ES-I3 (cell line): ENCODE data around the gene LHFPL3.

Source experiments
- H3K36me3 ChIP-seq: 2 replicates; pipeline ENCODE4 v1.6.1; 2013; ENCODE audit warnings: mild to moderate bottlenecking, low read length, control low read depth, moderate library complexity; ENCODE audit not compliant: insufficient read depth
- H3K4me1 ChIP-seq: 2 replicates; pipeline ENCODE4 v1.6.1; 2013; ENCODE audit warnings: mild to moderate bottlenecking, control low read depth, low read length; ENCODE audit not compliant: insufficient read depth
- H3K9ac ChIP-seq: 2 replicates; pipeline ENCODE4 v1.6.1; 2013; ENCODE audit warnings: low read depth, mild to moderate bottlenecking, low read length, moderate library complexity
- H3K9me3 ChIP-seq: 2 replicates; pipeline ENCODE4 v1.6.1; 2013; ENCODE audit warnings: mild to moderate bottlenecking, low read length, moderate library complexity; ENCODE audit not compliant: control insufficient read depth, insufficient read depth

LHFPL3 gene

GRCh38 chr7:104629408-104629807 is 301.0 kb downstream of the LHFPL3 start:
- H3K36me3 ChIP-seq = no peaks in the 10 kb centered on the region
- no peaks in the 10 kb centered on the region for H3K4me1 ChIP-seq
- no peaks in the 10 kb centered on the region for H3K9me3 ChIP-seq
- H3K9ac ChIP-seq = no peak overlapping the region

DNA sequence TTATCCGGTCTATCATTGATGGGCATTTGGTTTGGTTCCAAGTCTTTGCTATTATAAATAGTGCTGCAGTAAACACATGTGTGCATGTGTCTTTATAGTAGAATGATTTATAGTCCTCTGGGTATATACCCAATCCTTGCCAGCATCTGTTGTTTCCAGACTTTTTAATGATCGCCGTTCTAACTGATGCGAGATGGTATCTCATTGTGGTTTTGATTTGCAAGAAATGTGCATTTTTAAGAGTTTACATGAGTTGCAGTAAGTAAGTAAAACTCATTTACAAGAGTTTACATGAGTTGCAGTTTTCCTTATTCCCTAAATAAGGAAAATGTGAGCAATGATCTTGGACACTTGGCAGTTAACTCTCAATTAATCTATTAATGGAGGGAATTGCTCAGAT is 312.1 kb downstream of the LHFPL3 start:
- Histone ChIP-seq H3K9me3 (no peaks in the 10 kb centered on the region), H3K9ac (no peak overlapping the region), H3K36me3 (no peaks in the 10 kb centered on the region), H3K4me1 (no peaks in the 10 kb centered on the region)

DNA sequence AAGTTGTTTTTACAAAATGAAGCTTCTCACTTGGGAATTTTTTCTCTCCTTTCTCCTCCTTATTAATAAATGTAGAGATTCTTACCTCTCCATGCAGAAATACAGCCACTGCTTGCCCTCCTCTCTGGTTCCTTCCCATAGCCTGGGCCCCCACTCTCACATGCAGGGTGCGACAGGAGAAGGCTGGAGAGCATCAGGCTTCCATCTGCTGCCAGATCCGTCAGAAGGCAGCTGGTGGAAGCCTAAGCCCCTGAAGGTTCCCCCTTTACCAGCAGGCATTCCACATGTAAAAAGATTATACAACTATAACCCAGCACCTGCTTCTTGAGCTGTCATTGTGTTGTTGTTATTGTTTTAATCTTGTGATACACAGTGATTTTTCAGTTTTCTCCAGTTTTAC is 314.2 kb downstream of the LHFPL3 start:
- no peaks in the 10 kb centered on the region for H3K36me3 ChIP-seq
- no peak overlapping the region for H3K9ac ChIP-seq
- H3K9me3 ChIP-seq = no peaks in the 10 kb centered on the region
- no peaks in the 10 kb centered on the region for H3K4me1 ChIP-seq

DNA sequence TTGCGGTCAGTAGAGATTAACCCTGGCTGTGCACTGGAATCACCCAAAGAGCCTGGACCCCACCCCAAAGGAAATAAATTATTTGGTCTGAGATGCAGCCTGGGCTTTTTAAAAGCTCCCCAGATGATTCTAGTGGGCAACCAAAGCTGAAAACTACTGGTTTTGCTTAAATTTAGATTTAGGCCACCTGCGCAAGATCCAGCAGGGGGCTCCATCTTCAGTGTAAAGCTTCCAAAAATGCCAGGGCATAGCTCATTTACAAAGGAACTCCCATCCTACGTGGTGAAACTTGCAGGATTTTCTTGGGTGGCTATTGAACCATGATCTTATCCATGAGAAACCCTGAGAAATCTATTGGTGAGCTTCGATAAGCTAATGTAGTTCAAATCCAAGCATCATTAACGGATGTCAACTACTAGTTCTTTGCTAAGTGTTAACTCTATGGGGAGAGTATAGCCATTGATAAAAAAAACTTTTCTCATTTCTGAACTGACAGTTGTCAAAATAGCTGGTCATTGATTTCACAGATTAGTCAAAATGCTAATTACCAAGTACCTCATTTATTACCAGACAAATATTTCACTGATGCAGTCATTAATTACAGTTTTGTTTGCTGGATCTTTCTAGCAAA is 315.3 kb downstream of the LHFPL3 start:
- Histone ChIP-seq H3K36me3 (no peaks in the 10 kb centered on the region), H3K4me1 (no peaks in the 10 kb centered on the region), H3K9me3 (no peaks in the 10 kb centered on the region), H3K9ac (no peak overlapping the region)

- Histone ChIP-seq H3K9me3 (no peaks in the 10 kb centered on the region), H3K4me1 (no peaks in the 10 kb centered on the region), H3K9ac (no peak overlapping the region), H3K36me3 (no peaks in the 10 kb centered on the region)
These were observed 322.7 kb downstream of the LHFPL3 start for GRCh38 chr7:104650991-104651640.

DNA sequence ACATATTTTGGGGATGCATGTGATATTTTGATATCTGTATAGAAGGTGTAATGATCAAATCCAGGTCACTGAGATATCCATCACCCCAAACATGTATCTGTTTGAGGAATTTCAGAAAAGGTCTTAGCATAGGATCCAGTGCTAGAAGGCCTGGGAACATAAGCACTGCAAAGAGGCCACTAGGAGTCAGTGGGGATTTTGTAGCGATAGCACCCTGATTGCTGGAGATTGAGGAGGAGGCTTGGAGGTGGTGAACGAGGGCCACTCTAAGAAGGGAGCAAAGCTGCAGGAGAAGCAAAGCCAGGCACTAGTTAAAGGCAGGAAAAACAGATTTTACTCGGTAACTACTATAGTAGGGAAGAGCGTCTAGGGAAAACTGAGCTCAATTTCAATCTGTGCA is 324.0 kb downstream of the LHFPL3 start:
- Histone ChIP-seq H3K4me1 (no peaks in the 10 kb centered on the region), H3K9ac (no peak overlapping the region), H3K36me3 (no peaks in the 10 kb centered on the region), H3K9me3 (no peaks in the 10 kb centered on the region)

GRCh38 chr7:104652865-104653264 is 324.5 kb downstream of the LHFPL3 start:
- Histone ChIP-seq H3K36me3 (no peaks in the 10 kb centered on the region), H3K9ac (no peak overlapping the region), H3K4me1 (no peaks in the 10 kb centered on the region), H3K9me3 (no peaks in the 10 kb centered on the region)

GRCh38 chr7:104653825-104654401 is 325.5 kb downstream of the LHFPL3 start:
- no peaks in the 10 kb centered on the region for H3K4me1 ChIP-seq
- H3K36me3 ChIP-seq = no peaks in the 10 kb centered on the region
- H3K9me3 ChIP-seq = no peaks in the 10 kb centered on the region
- no peak overlapping the region for H3K9ac ChIP-seq

GRCh38 chr7:104655592-104655991 is 327.2 kb downstream of the LHFPL3 start:
- H3K36me3 ChIP-seq = no peaks in the 10 kb centered on the region
- H3K9me3 ChIP-seq = no peaks in the 10 kb centered on the region
- no peak overlapping the region for H3K9ac ChIP-seq

DNA sequence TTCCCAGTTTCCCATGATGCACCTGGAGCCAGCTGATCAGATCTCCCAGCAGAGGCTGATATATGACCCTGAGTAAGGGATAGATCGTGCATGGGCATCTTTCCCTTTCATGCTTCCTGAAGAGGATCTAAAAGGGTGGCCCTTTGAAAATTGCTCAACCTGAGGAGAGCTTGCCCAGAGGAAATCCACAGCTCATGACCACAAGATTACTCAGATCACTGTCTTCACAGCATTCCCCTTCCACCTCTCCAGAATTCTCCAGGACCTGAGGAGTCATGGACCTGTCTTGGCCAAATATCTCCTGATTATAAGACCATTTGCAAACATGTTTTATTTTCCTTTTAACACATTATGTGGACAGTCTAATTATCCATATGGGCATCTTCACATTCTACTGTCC is 328.1 kb downstream of the LHFPL3 start:
- H3K4me1 ChIP-seq = no peaks in the 10 kb centered on the region
- H3K9ac ChIP-seq = no peak overlapping the region
- H3K9me3 ChIP-seq = no peaks in the 10 kb centered on the region
- H3K36me3 ChIP-seq = no peaks in the 10 kb centered on the region

More at GRCh38 chr7:104655592-104655991, 327.2 kb downstream of the LHFPL3 start:
- H3K4me1 ChIP-seq = no peaks in the 10 kb centered on the region

GRCh38 chr7:104657134-104657533 is 328.7 kb downstream of the LHFPL3 start:
- Histone ChIP-seq H3K9ac (no peak overlapping the region), H3K9me3 (no peaks in the 10 kb centered on the region), H3K36me3 (no peaks in the 10 kb centered on the region), H3K4me1 (no peaks in the 10 kb centered on the region)

- Histone ChIP-seq H3K36me3 (no peaks in the 10 kb centered on the region), H3K4me1 (no peaks in the 10 kb centered on the region), H3K9ac (no peak overlapping the region), H3K9me3 (no peaks in the 10 kb centered on the region)
These were observed 333.2 kb downstream of the LHFPL3 start for GRCh38 chr7:104661575-104661974.

DNA sequence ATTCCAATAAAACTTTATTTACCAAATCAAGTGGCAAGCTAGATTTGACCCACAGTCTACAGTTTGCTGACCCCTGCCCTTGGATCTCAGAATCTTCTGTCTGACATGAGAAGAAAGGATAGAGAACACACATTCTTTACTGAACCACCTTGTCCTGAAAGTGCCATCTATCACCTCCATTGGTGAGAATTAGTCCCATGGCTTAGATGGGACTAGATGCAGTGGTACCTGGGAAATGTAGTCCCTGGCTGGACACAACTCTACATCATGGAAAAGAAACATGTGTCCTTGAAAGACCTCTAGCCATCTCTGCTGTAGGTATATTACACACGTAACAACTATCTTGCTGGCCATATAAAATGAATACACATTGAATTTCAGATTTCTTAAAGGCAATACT is 336.2 kb downstream of the LHFPL3 start:
- Histone ChIP-seq H3K4me1 (no peaks in the 10 kb centered on the region), H3K36me3 (no peaks in the 10 kb centered on the region), H3K9me3 (no peaks in the 10 kb centered on the region), H3K9ac (no peak overlapping the region)

DNA sequence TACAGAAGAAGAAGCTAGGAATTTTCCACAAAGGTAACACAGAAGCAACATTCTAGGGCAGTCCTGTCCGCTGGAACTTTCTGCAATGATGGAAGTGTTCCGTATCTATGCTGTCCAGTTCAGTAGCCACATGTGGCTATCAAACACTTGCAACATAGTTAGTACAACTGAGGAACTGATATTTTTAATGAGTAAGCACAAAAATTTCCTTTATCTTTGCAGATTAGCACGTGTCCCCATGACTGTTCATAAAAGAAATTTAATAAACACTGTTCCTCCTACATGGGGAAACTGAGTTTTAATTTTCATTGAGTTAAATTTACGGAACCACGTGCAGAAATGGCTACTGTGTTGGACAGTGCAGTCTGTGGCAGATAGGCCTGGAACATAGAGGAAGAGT is 349.2 kb downstream of the LHFPL3 start:
- no peaks in the 10 kb centered on the region for H3K36me3 ChIP-seq
- no peak overlapping the region for H3K9ac ChIP-seq
- no peaks in the 10 kb centered on the region for H3K9me3 ChIP-seq
- H3K4me1 ChIP-seq = no peaks in the 10 kb centered on the region

DNA sequence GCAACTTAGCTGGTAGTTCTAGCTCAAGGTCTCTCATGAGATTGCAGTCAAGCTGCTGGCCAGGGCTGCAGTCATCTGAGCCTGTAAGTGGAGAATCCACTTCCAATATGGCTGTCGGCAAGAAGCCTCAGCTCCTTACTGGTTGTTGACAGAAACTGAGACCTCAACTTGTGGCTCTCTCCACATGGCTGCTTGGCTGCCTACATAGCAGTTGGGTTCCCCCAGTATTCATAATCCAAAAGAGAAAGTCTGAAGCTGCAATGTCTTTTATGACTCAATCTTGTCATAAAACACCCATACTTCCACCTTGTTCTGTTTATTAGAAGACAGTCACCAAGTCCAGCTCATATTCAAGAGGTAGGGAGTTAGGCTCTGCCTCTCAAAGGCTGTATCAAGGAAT is 350.7 kb downstream of the LHFPL3 start:
- no peaks in the 10 kb centered on the region for H3K36me3 ChIP-seq
- H3K9me3 ChIP-seq = no peaks in the 10 kb centered on the region
- no peaks in the 10 kb centered on the region for H3K4me1 ChIP-seq
- H3K9ac ChIP-seq = no peak overlapping the region
